Sciatic nerve (tissue), 2 donors: Measurements from ENCODE around the gene PRSS1. TPM values are rescaled to one million over a fixed set of nuclear protein-coding genes. Genes with fewer than 3 reads are reported as not detected.

Experiments used
- ATAC-seq: fragments of 200-7000 bp; cut with Tn5 transposase; one replicate; pipeline ENCODE4 v1.9.1; 2020; ENCODE audit warnings: mild to moderate bottlenecking, moderate library complexity
- DNase-seq: peaks from one replicate; pipeline ENCODE4 v3.0.0-alpha.2; 2020; ENCODE audit warnings: low spot score
- intact Hi-C: fragments of 100-400 bp; cut with DNase I; formaldehyde crosslinking; loops from one replicate; pipeline ENCODE4 v1.14.2; 2022
- total RNA-seq: library from RNA; stranded (reverse); fragmentation: NEBNext Ultra II Directional; extraction: Animal tissue kit (Norgen Biotek cat#: 25700); gene quantifications from one replicate; pipeline ENCODE4 v1.2.1, GENCODE V29; 2021
- donor health status: DM: no; HTN: no; CAD: no.
- donor health status: DM: no; HTN: no; CAD: no.

Gene PRSS1
- total RNA-seq, 1 donor from 2014 or later = 4.7 TPM

GRCh38 chr7:142788303-142789289 lies 39.3 kb downstream of the PRSS1 start:
- intact Hi-C loops = no loop called here

GRCh38 chr7:142789441-142789840 lies 40.2 kb downstream of the PRSS1 start:
- intact Hi-C loops = no loop called here
- DNase-seq (no peak), ATAC-seq (no peak)

More at GRCh38 chr7:142788303-142789289, 39.3 kb downstream of the PRSS1 start:
- no peak for ATAC-seq
- DNase-seq = no peak

- no peak for DNase-seq
- no peak for ATAC-seq
- intact Hi-C loops = no loop called here
These were observed 40.8 kb downstream of the PRSS1 start for GRCh38 chr7:142790056-142790455.

GRCh38 chr7:142790555-142790954 lies 41.3 kb downstream of the PRSS1 start:
- intact Hi-C loops = no loop called here
- DNase-seq = no peak

GRCh38 chr7:142791502-142791901 lies 42.2 kb downstream of the PRSS1 start:
- DNase-seq = no peak
- ATAC-seq = no peak
- intact Hi-C loops = no loop called here

More at GRCh38 chr7:142790555-142790954, 41.3 kb downstream of the PRSS1 start:
- no peak for ATAC-seq

- intact Hi-C loops = no loop called here
- no peak for ATAC-seq
- no peak for DNase-seq
These were observed 42.9 kb downstream of the PRSS1 start for GRCh38 chr7:142792129-142792528.

- DNase-seq (no peak), ATAC-seq (no peak)
- intact Hi-C loops = no loop called here
These were observed 43.3 kb downstream of the PRSS1 start for GRCh38 chr7:142792593-142792992.

- no peak for ATAC-seq
- intact Hi-C loops = no loop called here
These were observed 43.9 kb downstream of the PRSS1 start for GRCh38 chr7:142793156-142793555.

GRCh38 chr7:142795339-142795863 lies 46.1 kb downstream of the PRSS1 start:
- intact Hi-C loops = no loop called here
- ATAC-seq = no peak
- no peak for DNase-seq

More at GRCh38 chr7:142793156-142793555, 43.9 kb downstream of the PRSS1 start:
- no peak for DNase-seq

- no peak for DNase-seq
- intact Hi-C loops = no loop called here
- ATAC-seq = no peak
These were observed 46.8 kb downstream of the PRSS1 start for GRCh38 chr7:142796001-142796500.

GRCh38 chr7:142796501-142797390 lies 47.5 kb downstream of the PRSS1 start:
- no peak for DNase-seq
- intact Hi-C loops = no loop called here
- ATAC-seq = peak; percentile 41

- ATAC-seq = peak; percentile 17
- no peak for DNase-seq
- intact Hi-C loops = no loop called here
These were observed 48.4 kb downstream of the PRSS1 start for GRCh38 chr7:142797391-142798377.

- ATAC-seq (no peak), DNase-seq (no peak)
- intact Hi-C loops = no loop called here
These were observed 49.5 kb downstream of the PRSS1 start for GRCh38 chr7:142798451-142799436.

- ATAC-seq = no peak
- no peak for DNase-seq
- intact Hi-C loops = no loop called here
These were observed 50.2 kb downstream of the PRSS1 start for GRCh38 chr7:142799437-142799835.

GRCh38 chr7:142800088-142800487 lies 50.8 kb downstream of the PRSS1 start:
- intact Hi-C loops = no loop called here
- no peak for DNase-seq
- no peak for ATAC-seq

- ATAC-seq (no peak), DNase-seq (no peak)
- intact Hi-C loops = no loop called here
These were observed 51.5 kb downstream of the PRSS1 start for GRCh38 chr7:142800699-142801260.
